ENCODE measurements around the gene PPP2R2C.

The PPP2R2C gene

GRCh38 chr4:6474705-6475457, 2.5 kb upstream of the PPP2R2C start:
- no peak for TF ChIP-seq CTCF (IDR thresholded peaks at IDR 0.05; ENCODE audit: low read depth, low read length, missing control alignments)
- H3K4me3 ChIP-seq (ENCODE audit: low read depth, low read length), result no peak overlapping the region
- no peak for DNase-seq (ENCODE audit: low read depth)

- no peak for DNase-seq (ENCODE audit: low read depth)
- peak; percentile 34 for TF ChIP-seq CTCF (IDR thresholded peaks at IDR 0.05; ENCODE audit: low read depth, low read length, missing control alignments)
- H3K4me3 ChIP-seq (ENCODE audit: low read depth, low read length), result no peak overlapping the region
Measured at GRCh38 chr4:6474053-6474568, 1.7 kb upstream of the PPP2R2C start.

GRCh38 chr4:6473264-6474052, 1.0 kb upstream of the PPP2R2C start:
- no peak overlapping the region for H3K4me3 ChIP-seq (ENCODE audit: low read depth, low read length)
- DNase-seq (ENCODE audit: low read depth), result no peak

GRCh38 chr4:6472008-6472386, 417 bp downstream of the PPP2R2C start:
- no peak for TF ChIP-seq CTCF (IDR thresholded peaks at IDR 0.05; ENCODE audit: low read depth, low read length, missing control alignments)
- H3K4me3 ChIP-seq (ENCODE audit: low read depth, low read length), result no peak overlapping the region
- no peak for DNase-seq (ENCODE audit: low read depth)

More at GRCh38 chr4:6473264-6474052, 1.0 kb upstream of the PPP2R2C start:
- no peak for TF ChIP-seq CTCF (IDR thresholded peaks at IDR 0.05; ENCODE audit: low read depth, low read length, missing control alignments)

- no peak overlapping the region for H3K4me3 ChIP-seq (ENCODE audit: low read depth, low read length)
- TF ChIP-seq CTCF (IDR thresholded peaks at IDR 0.05; ENCODE audit: low read depth, low read length, missing control alignments), result no peak
- no peak for DNase-seq (ENCODE audit: low read depth)
Measured at GRCh38 chr4:6471307-6472007, 957 bp downstream of the PPP2R2C start.

GRCh38 chr4:6470502-6471306, 1.7 kb downstream of the PPP2R2C start:
- H3K4me3 ChIP-seq (ENCODE audit: low read depth, low read length), result no peak overlapping the region
- no peak for TF ChIP-seq CTCF (IDR thresholded peaks at IDR 0.05; ENCODE audit: low read depth, low read length, missing control alignments)
- DNase-seq (ENCODE audit: low read depth), result no peak
